ENCODE results near the gene SGF29.
"Not testable (repeated sequence)": the region's sequence is repeated elsewhere in the genome, so short reads cannot be mapped to it uniquely, and the experiment has no call there.

SGF29 gene

GRCh38 chr16:28600965-28601364, 47.2 kb downstream of the SGF29 start:
- H3K9me3 ChIP-seq (ENCODE audit: insufficient read depth, low read depth, low read length); H3K27me3 ChIP-seq (ENCODE audit: insufficient read depth, low read length); H3K36me3 ChIP-seq (ENCODE audit: insufficient read depth, low read length); H3K9ac ChIP-seq (ENCODE audit: low read depth, low read length); H3K4me3 ChIP-seq (ENCODE audit: low read length); H3K27ac ChIP-seq (ENCODE audit: low read depth, low read length): not testable (repeated sequence)
- 88% methylated on average over 11 of the region's 20 CpGs for WGBS
- peaks cover 20% of the 10 kb centered on the region for H3K4me1 ChIP-seq (ENCODE audit: insufficient read depth, low read length)

GRCh38 chr16:28601589-28601988, 47.9 kb downstream of the SGF29 start:
- H3K4me1 ChIP-seq (ENCODE audit: insufficient read depth, low read length): peaks cover 15% of the 10 kb centered on the region
- not testable (repeated sequence) for H3K27me3 ChIP-seq (ENCODE audit: insufficient read depth, low read length); H3K9ac ChIP-seq (ENCODE audit: low read depth, low read length); H3K27ac ChIP-seq (ENCODE audit: low read depth, low read length); H3K9me3 ChIP-seq (ENCODE audit: insufficient read depth, low read depth, low read length); H3K4me3 ChIP-seq (ENCODE audit: low read length); H3K36me3 ChIP-seq (ENCODE audit: insufficient read depth, low read length)
- 93% methylated on average over 12 of the region's 13 CpGs for WGBS

- not testable (repeated sequence) for H3K9ac ChIP-seq (ENCODE audit: low read depth, low read length); H3K4me3 ChIP-seq (ENCODE audit: low read length); H3K9me3 ChIP-seq (ENCODE audit: insufficient read depth, low read depth, low read length); H3K27me3 ChIP-seq (ENCODE audit: insufficient read depth, low read length); H3K27ac ChIP-seq (ENCODE audit: low read depth, low read length); H3K36me3 ChIP-seq (ENCODE audit: insufficient read depth, low read length)
- WGBS: 78% methylated on average over 5 of the region's 10 CpGs
- H3K4me1 ChIP-seq (ENCODE audit: insufficient read depth, low read length): peaks cover 11% of the 10 kb centered on the region
These were observed 48.3 kb downstream of the SGF29 start for GRCh38 chr16:28602062-28602461.

- no peaks in the 10 kb centered on the region for H3K27me3 ChIP-seq (ENCODE audit: insufficient read depth, low read length)
- 71% methylated on average over 5 of the region's 6 CpGs for WGBS
These were observed 48.8 kb downstream of the SGF29 start for GRCh38 chr16:28602529-28602928.

GRCh38 chr16:28603381-28604185, 49.9 kb downstream of the SGF29 start:
- WGBS: 92% methylated on average over 11 of the region's 11 CpGs
- Histone ChIP-seq H3K9ac (ENCODE audit: low read depth, low read length) (no peak overlapping the region), H3K27ac (ENCODE audit: low read depth, low read length) (no peak overlapping the region)

More at GRCh38 chr16:28602529-28602928, 48.8 kb downstream of the SGF29 start:
- no peak overlapping the region for H3K4me3 ChIP-seq (ENCODE audit: low read length)
- no peak overlapping the region for H3K27ac ChIP-seq (ENCODE audit: low read depth, low read length)
- H3K4me1 ChIP-seq (ENCODE audit: insufficient read depth, low read length): peaks cover 6% of the 10 kb centered on the region
- no peak overlapping the region for H3K9ac ChIP-seq (ENCODE audit: low read depth, low read length)
- H3K36me3 ChIP-seq (ENCODE audit: insufficient read depth, low read length): no peaks in the 10 kb centered on the region
- H3K9me3 ChIP-seq (ENCODE audit: insufficient read depth, low read depth, low read length): no peaks in the 10 kb centered on the region

GRCh38 chr16:28604186-28604565, 50.5 kb downstream of the SGF29 start:
- no peak overlapping the region for H3K4me3 ChIP-seq (ENCODE audit: low read length)
- H3K9ac ChIP-seq (ENCODE audit: low read depth, low read length): no peak overlapping the region
- 74% methylated on average over 7 of the region's 8 CpGs for WGBS
- H3K27ac ChIP-seq (ENCODE audit: low read depth, low read length): no peak overlapping the region
- H3K9me3 ChIP-seq (ENCODE audit: insufficient read depth, low read depth, low read length): no peaks in the 10 kb centered on the region
- no peaks in the 10 kb centered on the region for H3K27me3 ChIP-seq (ENCODE audit: insufficient read depth, low read length)
- peaks cover 2% of the 10 kb centered on the region; the same call in 1 of the 2 replicates for H3K4me1 ChIP-seq (ENCODE audit: insufficient read depth, low read length)
- no peaks in the 10 kb centered on the region for H3K36me3 ChIP-seq (ENCODE audit: insufficient read depth, low read length)

More at GRCh38 chr16:28603381-28604185, 49.9 kb downstream of the SGF29 start:
- no peaks in the 10 kb centered on the region for H3K4me1 ChIP-seq (ENCODE audit: insufficient read depth, low read length)
- no peaks in the 10 kb centered on the region for H3K9me3 ChIP-seq (ENCODE audit: insufficient read depth, low read depth, low read length)
- H3K27me3 ChIP-seq (ENCODE audit: insufficient read depth, low read length): no peaks in the 10 kb centered on the region
- no peak overlapping the region for H3K4me3 ChIP-seq (ENCODE audit: low read length)
- no peaks in the 10 kb centered on the region for H3K36me3 ChIP-seq (ENCODE audit: insufficient read depth, low read length)

- no peak overlapping the region for H3K27ac ChIP-seq (ENCODE audit: low read depth, low read length)
- H3K27me3 ChIP-seq (ENCODE audit: insufficient read depth, low read length): no peaks in the 10 kb centered on the region
- H3K9me3 ChIP-seq (ENCODE audit: insufficient read depth, low read depth, low read length): no peaks in the 10 kb centered on the region
- H3K36me3 ChIP-seq (ENCODE audit: insufficient read depth, low read length): no peaks in the 10 kb centered on the region
- no peak overlapping the region for H3K9ac ChIP-seq (ENCODE audit: low read depth, low read length)
- H3K4me1 ChIP-seq (ENCODE audit: insufficient read depth, low read length): peaks cover 16% of the 10 kb centered on the region; the same call in 1 of the 2 replicates
- H3K4me3 ChIP-seq (ENCODE audit: low read length): no peak overlapping the region
- WGBS: 86% methylated on average over 14 of the region's 16 CpGs
These were observed 52.8 kb downstream of the SGF29 start for GRCh38 chr16:28606291-28607115.

- Histone ChIP-seq H3K27me3 (ENCODE audit: insufficient read depth, low read length) (no peaks in the 10 kb centered on the region), H3K4me1 (ENCODE audit: insufficient read depth, low read length) (peaks cover 16% of the 10 kb centered on the region; the same call in 1 of the 2 replicates), H3K36me3 (ENCODE audit: insufficient read depth, low read length) (no peaks in the 10 kb centered on the region), H3K27ac (ENCODE audit: low read depth, low read length) (no peak overlapping the region), H3K9me3 (ENCODE audit: insufficient read depth, low read depth, low read length) (no peaks in the 10 kb centered on the region), H3K9ac (ENCODE audit: low read depth, low read length) (no peak overlapping the region), H3K4me3 (ENCODE audit: low read length) (no peak overlapping the region)
- WGBS: 92% methylated on average over 9 of the region's 9 CpGs
These were observed 53.5 kb downstream of the SGF29 start for GRCh38 chr16:28607116-28607623.

GRCh38 chr16:28607681-28608495, 54.2 kb downstream of the SGF29 start:
- H3K4me3 ChIP-seq (ENCODE audit: low read length); H3K36me3 ChIP-seq (ENCODE audit: insufficient read depth, low read length); H3K9ac ChIP-seq (ENCODE audit: low read depth, low read length); H3K9me3 ChIP-seq (ENCODE audit: insufficient read depth, low read depth, low read length); H3K27me3 ChIP-seq (ENCODE audit: insufficient read depth, low read length); H3K27ac ChIP-seq (ENCODE audit: low read depth, low read length): not testable (repeated sequence)
- 95% methylated on average over 9 of the region's 10 CpGs for WGBS
- H3K4me1 ChIP-seq (ENCODE audit: insufficient read depth, low read length): peaks cover 16% of the 10 kb centered on the region; the same call in 1 of the 2 replicates

- not testable (repeated sequence) for H3K27ac ChIP-seq (ENCODE audit: low read depth, low read length); H3K4me3 ChIP-seq (ENCODE audit: low read length); H3K9me3 ChIP-seq (ENCODE audit: insufficient read depth, low read depth, low read length); H3K27me3 ChIP-seq (ENCODE audit: insufficient read depth, low read length); H3K36me3 ChIP-seq (ENCODE audit: insufficient read depth, low read length); H3K9ac ChIP-seq (ENCODE audit: low read depth, low read length)
- WGBS: 90% methylated on average over 4 of the region's 7 CpGs
- peaks cover 16% of the 10 kb centered on the region; the same call in 1 of the 2 replicates for H3K4me1 ChIP-seq (ENCODE audit: insufficient read depth, low read length)
These were observed 54.7 kb downstream of the SGF29 start for GRCh38 chr16:28608496-28608808.
